ENCODE data around the gene ADGRV1. TPM values are rescaled to one million over a fixed set of nuclear protein-coding genes. Genes with fewer than 3 reads are reported as not detected.

ADGRV1 gene
- total RNA-seq, 2 donors from 2014 or later, result 0.44 to 0.52 TPM

- H3K9me3 ChIP-seq (ENCODE audit: control insufficient read depth, low read length, poor library complexity, severe bottlenecking), result no peaks in the 10 kb centered on the region
- peaks cover 64% of the 10 kb centered on the region for H3K27me3 Mint-ChIP-seq
- no peaks in the 10 kb centered on the region for H3K36me3 Mint-ChIP-seq (ENCODE audit: low read depth)
- no peak overlapping the region for H3K27ac Mint-ChIP-seq
- no peak overlapping the region for H3K4me3 Mint-ChIP-seq
- ATAC-seq, result no peak
- no peak for DNase-seq
- no peaks in the 10 kb centered on the region for H3K4me1 Mint-ChIP-seq
Measured at GRCh38 chr5:90542827-90543519, 15.6 kb upstream of the ADGRV1 start.

DNA sequence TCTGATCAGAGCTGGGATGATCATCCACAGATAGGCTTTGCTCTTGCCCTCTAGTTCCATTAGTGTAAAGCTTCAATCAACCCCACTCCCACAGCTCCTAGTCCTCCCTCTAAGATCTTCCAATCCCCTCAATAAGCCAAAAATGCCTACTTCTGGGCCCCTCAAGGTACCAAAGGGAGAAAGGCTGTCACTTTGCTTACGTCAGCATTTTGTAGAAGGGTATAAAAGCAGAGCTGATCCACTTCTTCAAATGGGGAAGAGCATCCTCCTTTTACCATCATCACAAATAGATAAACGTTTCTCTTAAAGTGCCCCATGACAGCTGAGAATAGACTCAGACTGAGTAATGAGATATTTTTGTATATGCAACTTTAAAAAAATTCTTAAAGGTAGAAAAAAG lies 13.1 kb upstream of the ADGRV1 start:
- H3K36me3 Mint-ChIP-seq (ENCODE audit: low read depth), result no peaks in the 10 kb centered on the region
- H3K9me3 ChIP-seq (ENCODE audit: control insufficient read depth, low read length, poor library complexity, severe bottlenecking), result no peaks in the 10 kb centered on the region
- H3K4me3 Mint-ChIP-seq, result no peak overlapping the region
- peaks cover 2% of the 10 kb centered on the region for H3K4me1 Mint-ChIP-seq
- H3K27me3 Mint-ChIP-seq, result peaks cover 53% of the 10 kb centered on the region
- no peak overlapping the region for H3K27ac Mint-ChIP-seq
- ATAC-seq (no peak), DNase-seq (no peak)

GRCh38 chr5:90546216-90546837 lies 12.3 kb upstream of the ADGRV1 start:
- no peak for ATAC-seq
- peaks cover 54% of the 10 kb centered on the region for H3K27me3 Mint-ChIP-seq
- H3K4me1 Mint-ChIP-seq, result peaks cover 2% of the 10 kb centered on the region
- no peaks in the 10 kb centered on the region for H3K36me3 Mint-ChIP-seq (ENCODE audit: low read depth)
- no peak overlapping the region for H3K4me3 Mint-ChIP-seq
- H3K27ac Mint-ChIP-seq, result no peak overlapping the region
- H3K9me3 ChIP-seq (ENCODE audit: control insufficient read depth, low read length, poor library complexity, severe bottlenecking), result no peaks in the 10 kb centered on the region
- DNase-seq, result no peak

DNA sequence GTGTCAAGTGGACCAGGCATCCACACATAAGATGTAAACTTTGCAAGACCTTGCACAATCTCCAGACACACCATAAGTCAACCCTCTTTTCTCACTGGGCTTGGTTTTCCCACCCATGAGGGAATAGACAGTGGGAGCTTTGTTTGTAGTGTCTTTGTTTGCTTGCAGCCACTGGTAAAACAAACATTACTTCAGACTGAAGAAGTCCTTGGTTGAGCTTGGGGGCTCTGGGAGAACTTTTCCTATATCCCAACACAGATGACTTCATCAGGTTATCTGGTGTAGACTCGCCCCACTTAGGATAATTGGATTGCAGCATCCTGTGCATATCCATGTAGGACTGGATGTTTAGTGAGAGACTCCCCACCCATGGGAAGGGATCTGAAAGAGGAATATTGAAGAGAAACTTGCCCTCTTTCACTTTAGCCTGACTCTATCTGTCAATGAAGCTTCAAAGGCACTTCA lies 11.5 kb upstream of the ADGRV1 start:
- H3K27me3 Mint-ChIP-seq, result peaks cover 55% of the 10 kb centered on the region
- H3K27ac Mint-ChIP-seq, result no peak overlapping the region
- peaks cover 2% of the 10 kb centered on the region for H3K4me1 Mint-ChIP-seq
- ATAC-seq, result no peak
- no peak overlapping the region for H3K4me3 Mint-ChIP-seq
- H3K9me3 ChIP-seq (ENCODE audit: control insufficient read depth, low read length, poor library complexity, severe bottlenecking), result no peaks in the 10 kb centered on the region
- H3K36me3 Mint-ChIP-seq (ENCODE audit: low read depth), result no peaks in the 10 kb centered on the region
- DNase-seq, result no peak

GRCh38 chr5:90548069-90548593 lies 10.5 kb upstream of the ADGRV1 start:
- ATAC-seq (no peak), DNase-seq (no peak)
- no peak overlapping the region for H3K27ac Mint-ChIP-seq
- H3K9me3 ChIP-seq (ENCODE audit: control insufficient read depth, low read length, poor library complexity, severe bottlenecking), result no peaks in the 10 kb centered on the region
- no peak overlapping the region for H3K4me3 Mint-ChIP-seq
- H3K27me3 Mint-ChIP-seq, result peaks cover 58% of the 10 kb centered on the region
- H3K4me1 Mint-ChIP-seq, result peaks cover 2% of the 10 kb centered on the region
- no peaks in the 10 kb centered on the region for H3K36me3 Mint-ChIP-seq (ENCODE audit: low read depth)

DNA sequence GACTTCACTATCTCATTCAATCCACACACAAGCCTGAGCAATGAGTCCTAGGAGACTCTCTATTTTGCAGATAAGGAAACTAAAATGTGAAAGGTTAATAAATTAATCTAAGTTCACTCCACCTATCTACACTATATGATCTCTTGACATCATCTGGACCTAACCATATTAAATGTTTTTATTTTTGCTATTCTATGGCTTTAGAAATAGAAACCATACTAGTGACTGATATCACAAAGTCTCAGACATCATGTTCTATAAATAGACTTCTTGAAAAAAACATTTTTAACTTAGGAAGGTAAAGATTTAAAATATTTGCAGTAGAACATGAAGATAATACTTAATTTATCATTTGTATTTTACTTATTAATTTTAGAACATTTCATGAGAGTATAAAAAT lies 9.4 kb upstream of the ADGRV1 start:
- DNase-seq, result no peak
- Mint-ChIP-seq H3K27ac (no peak overlapping the region), H3K27me3 (peaks cover 60% of the 10 kb centered on the region), H3K4me1 (peaks cover 2% of the 10 kb centered on the region), H3K4me3 (no peak overlapping the region), H3K36me3 (ENCODE audit: low read depth) (no peaks in the 10 kb centered on the region)
- H3K9me3 ChIP-seq (ENCODE audit: control insufficient read depth, low read length, poor library complexity, severe bottlenecking), result no peaks in the 10 kb centered on the region
- no peak for ATAC-seq

GRCh38 chr5:90549729-90550275 lies 8.8 kb upstream of the ADGRV1 start:
- Mint-ChIP-seq H3K4me3 (no peak overlapping the region), H3K4me1 (peaks cover 2% of the 10 kb centered on the region), H3K36me3 (ENCODE audit: low read depth) (no peaks in the 10 kb centered on the region), H3K27ac (no peak overlapping the region), H3K27me3 (peaks cover 61% of the 10 kb centered on the region)
- ATAC-seq, result peak; percentile 16
- H3K9me3 ChIP-seq (ENCODE audit: control insufficient read depth, low read length, poor library complexity, severe bottlenecking), result no peaks in the 10 kb centered on the region
- DNase-seq, result no peak

GRCh38 chr5:90550963-90551362 lies 7.6 kb upstream of the ADGRV1 start:
- Mint-ChIP-seq H3K36me3 (ENCODE audit: low read depth) (no peaks in the 10 kb centered on the region), H3K4me1 (peaks cover 2% of the 10 kb centered on the region), H3K27me3 (peaks cover 65% of the 10 kb centered on the region), H3K27ac (no peak overlapping the region), H3K4me3 (no peak overlapping the region)
- no peaks in the 10 kb centered on the region for H3K9me3 ChIP-seq (ENCODE audit: control insufficient read depth, low read length, poor library complexity, severe bottlenecking)
- no peak for ATAC-seq
- DNase-seq, result no peak

DNA sequence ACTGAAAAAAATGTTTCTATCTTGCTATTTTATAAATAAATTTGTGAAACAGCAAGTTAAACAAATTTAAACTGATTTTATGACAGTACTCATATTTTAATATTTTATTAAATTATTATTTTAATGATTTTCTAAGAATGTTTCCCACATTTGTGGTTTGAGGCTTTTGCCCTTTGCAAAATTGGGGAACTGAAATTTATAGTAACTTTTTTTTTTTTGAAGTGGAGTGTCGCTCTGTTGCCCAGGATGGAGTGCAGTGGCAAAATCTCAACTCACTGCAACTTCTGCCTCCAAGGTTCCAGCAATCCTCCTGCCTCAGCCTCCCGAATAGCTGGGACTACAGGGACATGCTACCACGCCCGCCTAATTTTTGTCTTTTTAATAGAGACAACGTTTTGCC lies 7.2 kb upstream of the ADGRV1 start:
- H3K36me3 Mint-ChIP-seq (ENCODE audit: low read depth), result no peaks in the 10 kb centered on the region
- no peak overlapping the region for H3K27ac Mint-ChIP-seq
- no peaks in the 10 kb centered on the region for H3K9me3 ChIP-seq (ENCODE audit: control insufficient read depth, low read length, poor library complexity, severe bottlenecking)
- no peak for ATAC-seq
- H3K27me3 Mint-ChIP-seq, result peaks cover 67% of the 10 kb centered on the region
- no peak overlapping the region for H3K4me3 Mint-ChIP-seq
- H3K4me1 Mint-ChIP-seq, result peaks cover 2% of the 10 kb centered on the region
- no peak for DNase-seq

GRCh38 chr5:90553711-90554110 lies 4.9 kb upstream of the ADGRV1 start:
- Mint-ChIP-seq H3K4me1 (peaks cover 13% of the 10 kb centered on the region), H3K36me3 (ENCODE audit: low read depth) (no peaks in the 10 kb centered on the region), H3K27ac (no peak overlapping the region), H3K27me3 (peaks cover 78% of the 10 kb centered on the region), H3K4me3 (no peak overlapping the region)
- ATAC-seq (no peak), DNase-seq (no peak)
- no peaks in the 10 kb centered on the region for H3K9me3 ChIP-seq (ENCODE audit: control insufficient read depth, low read length, poor library complexity, severe bottlenecking)

- no peaks in the 10 kb centered on the region for H3K36me3 Mint-ChIP-seq (ENCODE audit: low read depth)
- peaks cover 17% of the 10 kb centered on the region for H3K4me1 Mint-ChIP-seq
- peaks cover 85% of the 10 kb centered on the region for H3K27me3 Mint-ChIP-seq
- no peak overlapping the region for H3K27ac Mint-ChIP-seq
- no peak overlapping the region for H3K4me3 Mint-ChIP-seq
- H3K9me3 ChIP-seq (ENCODE audit: control insufficient read depth, low read length, poor library complexity, severe bottlenecking), result no peaks in the 10 kb centered on the region
- no peak for DNase-seq
- ATAC-seq, result no peak
Measured at GRCh38 chr5:90554358-90555006, 4.1 kb upstream of the ADGRV1 start.

- Mint-ChIP-seq H3K4me1 (peaks cover 15% of the 10 kb centered on the region), H3K27me3 (peaks cover 88% of the 10 kb centered on the region), H3K4me3 (no peak overlapping the region), H3K27ac (no peak overlapping the region), H3K36me3 (ENCODE audit: low read depth) (no peaks in the 10 kb centered on the region)
- ATAC-seq (no peak), DNase-seq (no peak)
- no peaks in the 10 kb centered on the region for H3K9me3 ChIP-seq (ENCODE audit: control insufficient read depth, low read length, poor library complexity, severe bottlenecking)
Measured at GRCh38 chr5:90555666-90556065, 2.9 kb upstream of the ADGRV1 start.

DNA sequence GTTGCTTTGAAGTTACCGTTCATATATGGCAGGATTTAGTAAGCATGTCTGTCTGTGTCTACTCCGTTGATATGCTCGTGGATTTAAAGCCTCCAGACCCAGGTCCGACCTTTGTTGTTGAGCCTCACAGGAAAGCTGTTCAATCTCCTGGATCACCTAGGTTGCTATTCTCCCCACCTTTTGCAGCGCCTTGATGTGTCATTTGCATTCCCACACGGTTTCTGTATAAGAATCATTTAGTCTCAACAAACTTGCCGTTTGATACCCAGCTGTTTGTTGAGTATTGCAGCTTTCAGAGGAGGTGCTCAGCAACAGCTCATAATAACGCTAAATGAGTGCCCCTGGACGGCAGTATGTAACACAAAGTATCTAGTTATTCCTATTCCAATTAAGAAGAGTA lies 1.2 kb upstream of the ADGRV1 start:
- DNase-seq (no peak), ATAC-seq (no peak)
- Mint-ChIP-seq H3K4me3 (peak overlapping the region; percentile 86), H3K4me1 (peaks cover 15% of the 10 kb centered on the region), H3K27me3 (peaks cover 83% of the 10 kb centered on the region), H3K36me3 (ENCODE audit: low read depth) (no peaks in the 10 kb centered on the region), H3K27ac (no peak overlapping the region)
- H3K9me3 ChIP-seq (ENCODE audit: control insufficient read depth, low read length, poor library complexity, severe bottlenecking), result no peaks in the 10 kb centered on the region

Data from T-helper 17 cell (primary cell).